GM19455 (cell line): Measurements from ENCODE around the gene SFMBT2.

Experiments used
- ATAC-seq: cut with Tn5 transposase; IDR thresholded peaks from one replicate; pipeline ENCODE4 v1.9.1; 2021; ENCODE audit not compliant: unreplicated experiment

Gene SFMBT2

DNA sequence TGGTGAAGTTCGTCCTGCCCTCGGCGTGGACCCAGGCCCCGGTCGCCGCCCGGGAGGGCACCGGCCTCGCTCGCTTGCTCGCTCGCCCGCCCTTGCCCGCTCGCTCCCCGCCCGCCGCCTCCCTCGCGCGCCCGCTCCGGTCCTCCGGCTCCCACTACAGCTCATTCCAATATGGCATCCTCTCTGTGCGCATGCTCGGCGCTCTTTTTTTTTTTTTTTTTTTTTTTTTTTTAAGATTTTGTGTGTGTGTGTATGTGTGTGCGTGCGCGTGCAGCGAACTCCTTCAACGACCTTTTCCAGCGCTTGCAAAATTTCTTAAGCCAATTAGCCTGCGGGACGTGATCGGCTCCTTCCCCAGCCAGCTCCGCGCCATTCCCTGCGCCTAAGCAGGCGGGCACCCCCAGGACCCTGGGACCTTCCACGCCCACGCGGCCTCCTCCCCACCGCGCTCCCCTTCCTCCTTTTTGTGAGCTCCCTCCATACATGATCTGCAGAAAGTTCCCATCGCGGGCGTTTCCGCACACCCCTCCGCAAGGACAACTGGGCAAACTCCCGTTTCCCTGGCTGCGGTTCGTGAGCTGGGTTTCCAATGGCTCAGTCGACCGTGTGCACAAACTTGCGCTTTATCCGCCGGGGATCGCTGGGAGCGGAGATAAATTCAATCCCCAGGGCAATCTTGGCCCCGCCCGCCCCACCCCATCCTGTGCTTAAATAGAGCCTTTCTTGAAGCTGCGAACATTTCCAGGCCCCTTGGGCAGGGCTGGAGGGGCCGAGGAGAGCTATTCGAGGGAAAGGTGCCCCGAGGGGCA lies at the start of gene SFMBT2:
Gene SFMBT2 (minus strand): TSS at position 173 of the 809 bp plus-strand sequence. CDS start 29,136 bp downstream, outside the sequence.
- peak; percentile 44 for ATAC-seq

- no peak for ATAC-seq
Measured at GRCh38 chr10:7460006-7460405, 49.2 kb upstream of the SFMBT2 start.

DNA sequence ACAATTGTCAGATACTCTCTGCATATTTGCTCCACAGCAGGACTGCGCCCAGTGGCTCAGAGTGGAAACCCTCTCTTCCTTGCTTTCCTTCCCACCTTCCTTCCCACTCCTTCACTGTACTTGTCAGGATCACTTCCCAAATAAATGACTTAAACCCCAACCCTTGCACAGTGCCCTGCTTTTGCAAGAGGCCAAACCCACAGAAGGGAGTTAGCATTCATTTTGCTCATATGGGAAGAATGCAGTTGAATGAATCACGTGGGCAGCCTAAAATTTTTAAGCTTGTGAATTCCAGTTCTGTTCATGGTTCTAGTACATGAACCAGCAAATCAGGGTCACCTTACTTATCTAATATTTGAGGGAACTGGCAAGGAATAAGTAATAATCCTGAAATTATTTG lies 47.7 kb upstream of the SFMBT2 start:
- ATAC-seq, result no peak

- peak; percentile 92 for ATAC-seq
Measured at GRCh38 chr10:7457478-7458316, 46.9 kb upstream of the SFMBT2 start.

GRCh38 chr10:7449063-7449695 lies 38.3 kb upstream of the SFMBT2 start:
- no peak for ATAC-seq

- peak; percentile 77 for ATAC-seq
Measured at GRCh38 chr10:7445474-7446185, 34.8 kb upstream of the SFMBT2 start.

GRCh38 chr10:7444551-7445121 lies 33.8 kb upstream of the SFMBT2 start:
- no peak for ATAC-seq

DNA sequence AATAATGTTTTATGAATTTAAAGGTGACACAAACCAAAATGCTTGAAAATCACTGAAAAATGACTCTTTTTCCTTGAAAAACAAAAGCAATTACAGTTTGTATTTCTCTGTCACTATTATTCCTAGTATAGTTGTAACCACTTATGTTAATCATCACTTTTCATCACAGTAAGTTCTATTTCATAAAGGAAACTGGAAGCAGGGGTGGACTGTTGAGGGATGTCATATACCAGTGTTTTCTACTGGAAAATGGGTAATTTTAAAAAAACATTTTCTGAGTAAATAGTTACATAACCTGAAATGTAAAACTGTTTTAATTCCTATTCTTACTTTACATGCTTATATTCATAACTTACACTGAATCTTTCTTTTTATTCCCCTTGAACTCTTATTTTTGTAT lies 32.2 kb upstream of the SFMBT2 start:
- ATAC-seq, result no peak

- no peak for ATAC-seq
Measured at GRCh38 chr10:7441403-7442147, 30.7 kb upstream of the SFMBT2 start.

DNA sequence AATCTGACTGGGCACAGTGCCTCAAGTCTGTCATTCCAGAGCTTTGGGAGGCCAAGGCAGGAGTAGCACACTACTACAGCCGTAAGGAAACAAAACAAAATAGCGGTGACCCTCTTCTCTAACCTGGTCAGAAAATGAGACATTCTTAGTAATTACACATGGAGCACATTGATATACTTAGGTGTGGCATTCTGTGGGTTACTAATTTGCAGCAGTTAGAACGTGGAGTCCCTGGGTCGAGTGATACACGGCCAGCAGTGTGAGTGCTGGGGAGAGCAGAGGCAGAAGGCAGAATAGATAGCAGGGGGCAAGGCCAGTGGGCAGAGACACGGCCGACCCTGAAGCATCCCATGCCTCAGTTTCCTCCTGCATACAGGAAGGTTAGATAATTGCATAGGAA lies 28.9 kb upstream of the SFMBT2 start:
- no peak for ATAC-seq

GRCh38 chr10:7438196-7438986 lies 27.6 kb upstream of the SFMBT2 start:
- ATAC-seq, result no peak

GRCh38 chr10:7436490-7437100 lies 25.8 kb upstream of the SFMBT2 start:
- ATAC-seq, result no peak

DNA sequence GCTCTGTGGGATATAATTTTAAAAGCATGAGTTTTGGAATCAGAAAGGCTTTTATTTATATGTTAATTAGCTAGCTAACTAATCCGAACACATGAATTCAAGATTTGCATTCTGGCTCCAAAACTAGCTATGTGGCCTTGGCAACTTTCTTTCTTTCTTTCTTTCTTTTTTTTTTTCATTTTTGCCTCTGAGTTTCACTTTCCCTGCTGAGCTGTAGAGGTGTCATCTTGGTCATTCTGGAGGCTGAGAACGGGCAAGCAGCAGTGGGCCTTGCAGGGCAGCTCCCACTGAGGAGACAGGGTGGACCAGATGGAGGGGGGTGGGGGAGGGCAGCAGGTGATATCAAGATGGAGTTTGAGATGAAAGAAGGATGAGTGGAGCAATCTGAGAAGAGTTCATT lies 24.8 kb upstream of the SFMBT2 start:
- ATAC-seq, result no peak

GRCh38 chr10:7434378-7434777 lies 23.5 kb upstream of the SFMBT2 start:
- ATAC-seq, result no peak

DNA sequence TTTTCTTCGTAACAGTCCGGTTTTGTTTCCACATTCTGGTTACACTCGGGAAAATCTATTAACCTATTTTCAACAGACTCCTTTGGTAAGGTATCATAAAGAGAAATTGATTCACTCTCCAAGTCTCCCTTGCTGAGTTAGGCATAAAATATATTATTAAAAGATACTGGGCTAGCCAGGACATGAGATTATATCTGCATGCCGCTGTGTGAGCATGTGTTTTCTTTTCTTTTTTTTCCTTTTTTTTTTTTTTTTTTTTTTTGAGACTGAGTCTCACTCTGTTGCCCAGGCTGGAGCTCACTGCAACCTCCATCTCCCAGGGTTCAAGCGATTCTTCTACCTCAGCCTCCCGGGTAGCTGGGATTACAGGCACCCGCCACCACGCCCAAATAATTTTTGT lies 23.0 kb upstream of the SFMBT2 start:
- ATAC-seq, result no peak

DNA sequence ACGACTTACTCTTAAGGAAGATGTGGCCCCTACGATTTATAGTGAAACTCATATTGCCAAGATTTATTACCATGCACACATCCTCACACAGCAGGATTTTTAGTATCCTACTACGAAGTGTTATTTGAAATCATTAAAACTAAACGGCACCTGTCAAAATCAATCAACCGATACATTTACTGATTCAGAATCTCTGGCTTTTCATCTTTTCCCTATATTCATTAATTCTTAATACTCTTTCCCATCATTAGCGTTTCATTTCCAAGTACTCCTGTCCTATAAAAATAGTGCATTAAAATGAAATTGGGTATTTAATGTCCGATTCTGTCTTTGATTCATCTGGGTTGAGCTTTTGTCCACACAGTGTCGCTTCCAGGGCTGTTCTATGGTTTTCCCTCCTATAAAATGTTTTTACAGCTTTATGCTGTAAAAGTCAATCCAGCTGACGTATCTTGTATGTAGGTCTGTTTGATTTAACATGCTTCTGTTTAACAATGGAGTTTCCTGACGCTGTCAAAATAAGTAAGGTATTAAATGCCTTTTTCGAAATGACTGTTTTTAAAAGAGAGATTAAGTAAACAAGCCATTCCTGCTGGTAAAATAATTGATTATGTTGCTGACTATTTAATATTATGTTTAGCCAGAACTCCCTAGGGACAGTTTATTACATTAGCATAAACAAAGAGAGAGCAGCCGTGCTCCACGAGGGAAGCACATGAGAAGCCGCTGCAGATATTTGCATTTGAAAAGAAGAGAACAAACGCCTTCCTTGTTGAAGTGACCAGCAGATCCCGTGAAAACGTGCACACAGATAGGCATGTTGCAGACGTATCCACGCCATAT lies 22.3 kb upstream of the SFMBT2 start:
- ATAC-seq, result no peak

DNA sequence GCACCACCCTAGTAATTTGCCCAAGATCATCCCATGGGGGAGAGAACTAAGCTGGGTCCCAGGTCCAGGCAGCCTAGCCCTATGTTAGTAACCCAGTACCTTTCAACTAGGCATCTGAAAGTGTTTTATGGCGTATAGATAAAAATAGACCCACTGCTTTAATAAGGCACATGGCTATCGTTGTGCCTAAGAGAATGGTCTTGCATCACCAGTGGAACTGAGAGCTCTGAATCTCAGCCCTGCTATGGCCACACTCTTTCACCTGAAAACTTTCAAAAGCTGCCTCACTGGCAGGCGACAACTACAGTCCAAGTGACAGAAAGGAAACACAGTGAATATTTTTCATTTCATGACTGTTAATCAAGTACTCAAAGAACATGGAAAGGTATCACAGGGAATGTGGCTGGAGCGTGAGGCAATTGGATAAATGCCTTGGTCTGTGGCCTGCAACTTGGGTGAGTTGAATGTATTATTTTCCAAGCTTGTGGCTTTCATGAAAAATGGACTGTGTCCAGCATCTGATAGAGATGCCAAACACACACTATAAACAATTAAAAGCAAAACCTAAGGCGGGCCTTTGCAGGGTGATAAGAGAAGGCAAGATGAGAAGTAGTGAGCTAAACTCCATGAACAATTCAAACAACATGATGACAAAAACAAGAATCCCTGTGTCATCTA lies 18.0 kb upstream of the SFMBT2 start:
- ATAC-seq, result no peak
